Measurements from ENCODE around the gene PAAF1.

The PAAF1 gene, protein sequence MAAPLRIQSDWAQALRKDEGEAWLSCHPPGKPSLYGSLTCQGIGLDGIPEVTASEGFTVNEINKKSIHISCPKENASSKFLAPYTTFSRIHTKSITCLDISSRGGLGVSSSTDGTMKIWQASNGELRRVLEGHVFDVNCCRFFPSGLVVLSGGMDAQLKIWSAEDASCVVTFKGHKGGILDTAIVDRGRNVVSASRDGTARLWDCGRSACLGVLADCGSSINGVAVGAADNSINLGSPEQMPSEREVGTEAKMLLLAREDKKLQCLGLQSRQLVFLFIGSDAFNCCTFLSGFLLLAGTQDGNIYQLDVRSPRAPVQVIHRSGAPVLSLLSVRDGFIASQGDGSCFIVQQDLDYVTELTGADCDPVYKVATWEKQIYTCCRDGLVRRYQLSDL

DNA sequence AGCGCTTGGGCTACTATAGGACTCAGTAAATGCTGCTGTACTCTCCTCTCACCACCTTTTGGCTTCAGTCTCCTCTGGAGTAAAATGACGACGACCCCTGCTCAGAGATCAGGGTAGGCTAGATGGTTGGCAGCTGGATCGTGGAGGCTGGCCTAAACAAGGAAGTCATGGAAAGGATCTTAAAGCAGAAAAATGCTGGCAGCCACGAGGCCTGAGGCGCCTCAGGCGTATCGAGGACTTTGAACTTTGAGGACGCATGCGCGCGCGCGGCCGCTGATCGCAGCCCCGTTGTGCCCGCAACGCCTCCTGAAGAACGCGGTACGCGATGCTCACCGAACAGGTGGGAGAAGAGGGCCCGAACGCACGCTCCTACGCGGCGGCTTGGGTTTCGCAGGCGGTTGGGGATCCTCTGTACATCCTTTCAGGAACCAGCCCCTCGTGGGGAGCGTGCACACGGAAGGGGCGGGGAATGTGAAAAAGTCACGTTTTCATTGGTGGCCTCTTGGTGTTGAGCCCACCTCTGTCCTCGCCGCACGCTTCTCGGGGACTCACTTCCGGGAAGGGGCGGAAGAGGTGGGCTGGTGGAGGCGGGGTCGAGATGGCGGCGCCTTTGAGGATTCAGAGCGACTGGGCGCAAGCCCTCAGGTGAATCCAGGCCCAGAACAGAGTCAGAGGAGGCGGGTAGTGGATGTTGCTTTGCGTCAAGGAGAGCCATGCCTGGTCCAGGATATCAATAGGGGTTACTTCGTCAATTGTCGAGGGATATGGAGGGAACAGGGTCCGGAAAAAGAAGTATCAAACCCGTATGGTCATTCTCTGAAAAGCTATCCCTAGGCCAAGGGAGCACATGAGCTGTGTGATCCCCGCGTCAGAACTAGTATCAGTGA, at the start of gene PAAF1, which contains the start of gene COA4:
Gene PAAF1, plus strand, starts transcription at position 576 of the 887 bp plus-strand sequence. Its CDS starts 23 bp downstream, at position 599.
Gene COA4, minus strand, starts transcription at position 423 of the 887 bp plus-strand sequence. CDS start 3,468 bp downstream, outside the sequence.
- Histone ChIP-seq H3K4me1 (ENCODE audit: insufficient read depth, poor library complexity, severe bottlenecking) (peaks cover 10% of the 10 kb centered on the region), H3K36me3 (ENCODE audit: low read depth) (peaks cover 51% of the 10 kb centered on the region), H3K9me3 (ENCODE audit: severe bottlenecking) (no peaks in the 10 kb centered on the region), H3K27me3 (ENCODE audit: insufficient read depth, poor library complexity, severe bottlenecking) (no peaks in the 10 kb centered on the region), H3K27ac (ENCODE audit: poor library complexity, severe bottlenecking) (peak within 1 kb of the TSS; percentile 90), H3K4me3 (ENCODE audit: severe bottlenecking) (peak within 1 kb of the TSS; percentile 44)
- TF ChIP-seq, protein P1, sequence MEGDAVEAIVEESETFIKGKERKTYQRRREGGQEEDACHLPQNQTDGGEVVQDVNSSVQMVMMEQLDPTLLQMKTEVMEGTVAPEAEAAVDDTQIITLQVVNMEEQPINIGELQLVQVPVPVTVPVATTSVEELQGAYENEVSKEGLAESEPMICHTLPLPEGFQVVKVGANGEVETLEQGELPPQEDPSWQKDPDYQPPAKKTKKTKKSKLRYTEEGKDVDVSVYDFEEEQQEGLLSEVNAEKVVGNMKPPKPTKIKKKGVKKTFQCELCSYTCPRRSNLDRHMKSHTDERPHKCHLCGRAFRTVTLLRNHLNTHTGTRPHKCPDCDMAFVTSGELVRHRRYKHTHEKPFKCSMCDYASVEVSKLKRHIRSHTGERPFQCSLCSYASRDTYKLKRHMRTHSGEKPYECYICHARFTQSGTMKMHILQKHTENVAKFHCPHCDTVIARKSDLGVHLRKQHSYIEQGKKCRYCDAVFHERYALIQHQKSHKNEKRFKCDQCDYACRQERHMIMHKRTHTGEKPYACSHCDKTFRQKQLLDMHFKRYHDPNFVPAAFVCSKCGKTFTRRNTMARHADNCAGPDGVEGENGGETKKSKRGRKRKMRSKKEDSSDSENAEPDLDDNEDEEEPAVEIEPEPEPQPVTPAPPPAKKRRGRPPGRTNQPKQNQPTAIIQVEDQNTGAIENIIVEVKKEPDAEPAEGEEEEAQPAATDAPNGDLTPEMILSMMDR (IDR thresholded peaks at IDR 0.05; ENCODE audit: poor library complexity, severe bottlenecking), result no peak
- DNase-seq (ENCODE audit: low spot score), result peak; percentile 91
- ATAC-seq (ENCODE audit: low read depth), result peak; percentile 93

DNA sequence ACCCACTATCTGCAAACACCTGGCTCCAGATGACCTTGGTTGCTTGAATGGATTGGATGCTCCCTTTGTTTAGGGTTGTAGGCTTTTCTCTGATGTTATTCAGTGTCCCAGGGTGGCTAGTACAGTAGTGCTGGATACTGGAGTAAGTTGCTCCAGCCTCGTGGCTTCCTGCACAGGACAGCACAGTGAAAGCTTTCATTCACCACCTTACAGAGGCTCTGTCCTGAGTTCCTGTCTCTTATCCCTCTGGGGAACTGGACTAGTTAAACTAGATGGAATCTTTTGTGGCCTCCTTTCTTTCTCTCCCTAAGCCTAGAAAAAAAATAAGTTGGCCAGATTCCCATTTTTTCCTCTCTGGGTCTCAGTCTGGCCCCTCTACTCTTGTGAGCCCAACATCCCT, 46.5 kb upstream of the PAAF1 start:
- TF ChIP-seq, protein P1 (IDR thresholded peaks at IDR 0.05; ENCODE audit: poor library complexity, severe bottlenecking), result no peak
- Histone ChIP-seq H3K4me3 (ENCODE audit: severe bottlenecking) (no peak overlapping the region), H3K27ac (ENCODE audit: poor library complexity, severe bottlenecking) (no peak overlapping the region), H3K9me3 (ENCODE audit: severe bottlenecking) (no peaks in the 10 kb centered on the region), H3K36me3 (ENCODE audit: low read depth) (peaks cover 12% of the 10 kb centered on the region; the same call in 1 of the 2 replicates), H3K4me1 (ENCODE audit: insufficient read depth, poor library complexity, severe bottlenecking) (no peaks in the 10 kb centered on the region), H3K27me3 (ENCODE audit: insufficient read depth, poor library complexity, severe bottlenecking) (no peaks in the 10 kb centered on the region)
- no peak for ATAC-seq (ENCODE audit: low read depth)
- DNase-seq (ENCODE audit: low spot score), result no peak

DNA sequence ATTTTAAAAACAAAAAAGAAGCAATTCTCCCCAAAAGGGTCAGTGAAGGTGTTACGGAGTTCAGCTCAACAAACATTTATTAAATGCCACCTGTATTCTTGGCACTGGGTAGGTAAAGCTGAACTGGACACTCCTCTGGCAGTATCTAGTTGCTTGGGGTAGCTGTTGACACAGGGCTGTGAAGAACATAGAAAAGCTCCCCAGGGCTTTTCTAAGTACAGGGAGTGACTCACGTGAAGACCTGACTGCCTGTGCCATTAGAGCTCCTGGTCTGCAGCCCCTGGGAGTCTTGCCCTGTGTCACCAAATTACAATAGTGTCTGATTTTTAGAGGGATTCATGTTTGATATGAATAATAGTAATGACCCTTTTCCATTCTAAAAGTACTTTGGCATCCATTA, 43.7 kb upstream of the PAAF1 start:
- Histone ChIP-seq H3K4me1 (ENCODE audit: insufficient read depth, poor library complexity, severe bottlenecking) (no peaks in the 10 kb centered on the region), H3K9me3 (ENCODE audit: severe bottlenecking) (no peaks in the 10 kb centered on the region), H3K4me3 (ENCODE audit: severe bottlenecking) (no peak overlapping the region), H3K36me3 (ENCODE audit: low read depth) (peaks cover 12% of the 10 kb centered on the region; the same call in 1 of the 2 replicates), H3K27me3 (ENCODE audit: insufficient read depth, poor library complexity, severe bottlenecking) (no peaks in the 10 kb centered on the region), H3K27ac (ENCODE audit: poor library complexity, severe bottlenecking) (no peak overlapping the region)
- DNase-seq (ENCODE audit: low spot score), result no peak
- ATAC-seq (ENCODE audit: low read depth), result no peak
- TF ChIP-seq, protein P1 (IDR thresholded peaks at IDR 0.05; ENCODE audit: poor library complexity, severe bottlenecking), result no peak

DNA sequence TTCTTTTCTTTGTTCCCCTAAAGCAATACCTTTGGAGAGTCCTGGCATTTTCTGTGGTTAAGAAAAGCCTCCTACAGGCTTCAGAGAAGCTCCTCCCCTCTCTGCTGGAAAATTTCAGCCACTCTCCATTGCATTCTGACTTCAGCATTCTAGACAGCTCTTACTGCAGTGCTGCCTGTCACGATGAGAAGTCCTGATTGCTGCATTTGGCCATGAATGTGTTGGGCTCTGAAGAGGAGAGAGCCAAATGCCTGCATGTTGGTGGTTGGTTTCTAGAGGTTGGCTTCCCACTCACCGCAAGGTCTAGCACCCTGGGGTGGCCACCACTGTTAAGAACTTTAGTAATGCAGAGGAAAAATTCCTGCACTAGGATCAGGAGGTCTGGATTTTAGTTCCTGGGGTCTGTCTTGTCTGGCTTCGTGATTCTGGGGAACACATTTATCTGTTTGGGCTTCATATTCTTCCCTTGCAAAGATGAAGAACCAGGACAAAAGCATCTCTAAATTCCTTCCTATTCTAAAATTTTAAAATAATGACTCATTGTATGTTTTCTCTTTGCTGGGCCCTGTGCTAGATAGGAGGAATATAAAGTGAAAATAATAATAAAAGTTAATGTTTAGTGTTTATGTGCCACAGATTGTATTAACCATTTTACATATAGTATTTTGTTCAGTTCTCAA, 38.2 kb upstream of the PAAF1 start:
- H3K4me3 ChIP-seq (ENCODE audit: severe bottlenecking), result no peak overlapping the region
- H3K4me1 ChIP-seq (ENCODE audit: insufficient read depth, poor library complexity, severe bottlenecking), result no peaks in the 10 kb centered on the region
- no peaks in the 10 kb centered on the region for H3K9me3 ChIP-seq (ENCODE audit: severe bottlenecking)
- H3K36me3 ChIP-seq (ENCODE audit: low read depth), result peaks cover 7% of the 10 kb centered on the region
- DNase-seq (ENCODE audit: low spot score), result no peak
- H3K27ac ChIP-seq (ENCODE audit: poor library complexity, severe bottlenecking), result no peak overlapping the region
- no peaks in the 10 kb centered on the region for H3K27me3 ChIP-seq (ENCODE audit: insufficient read depth, poor library complexity, severe bottlenecking)
- TF ChIP-seq, protein P1 (IDR thresholded peaks at IDR 0.05; ENCODE audit: poor library complexity, severe bottlenecking), result no peak
- no peak for ATAC-seq (ENCODE audit: low read depth)
